ENCODE measurements around the gene IGSF21.
A peak's percentile ranks its signal among the peaks of the same experiment; 100 is the strongest.

The IGSF21 gene

GRCh38 chr1:18233176-18233864 lies 125.7 kb downstream of the IGSF21 start:
- DNase-seq: no peak

- peak; percentile 65 for DNase-seq
Measured at GRCh38 chr1:18234790-18235242, 127.2 kb downstream of the IGSF21 start.

- no peak for DNase-seq
Measured at GRCh38 chr1:18237371-18237770, 129.8 kb downstream of the IGSF21 start.

- no peak for DNase-seq
Measured at GRCh38 chr1:18238190-18238589, 130.6 kb downstream of the IGSF21 start.

- peak; percentile 33 for DNase-seq
Measured at GRCh38 chr1:18239671-18240070, 132.1 kb downstream of the IGSF21 start.

GRCh38 chr1:18240906-18241305 lies 133.3 kb downstream of the IGSF21 start:
- no peak for DNase-seq

GRCh38 chr1:18241891-18242290 lies 134.3 kb downstream of the IGSF21 start:
- no peak for DNase-seq

GRCh38 chr1:18243503-18244175 lies 136.0 kb downstream of the IGSF21 start:
- no peak for DNase-seq

- no peak for DNase-seq
Measured at GRCh38 chr1:18244762-18245161, 137.2 kb downstream of the IGSF21 start.

GRCh38 chr1:18245647-18246046 lies 138.0 kb downstream of the IGSF21 start:
- DNase-seq: no peak

GRCh38 chr1:18246543-18246942 lies 138.9 kb downstream of the IGSF21 start:
- DNase-seq: no peak

GRCh38 chr1:18247151-18247550 lies 139.6 kb downstream of the IGSF21 start:
- DNase-seq: no peak

GRCh38 chr1:18249631-18250030 lies 142.0 kb downstream of the IGSF21 start:
- peak; percentile 95 for DNase-seq

- peak; percentile 96 for DNase-seq
Measured at GRCh38 chr1:18253093-18253492, 145.5 kb downstream of the IGSF21 start.

- DNase-seq: no peak
Measured at GRCh38 chr1:18256282-18257235, 149.0 kb downstream of the IGSF21 start.

- DNase-seq: no peak
Measured at GRCh38 chr1:18257778-18258177, 150.2 kb downstream of the IGSF21 start.

GRCh38 chr1:18261891-18262290 lies 154.3 kb downstream of the IGSF21 start:
- no peak for DNase-seq

- no peak for DNase-seq
Measured at GRCh38 chr1:18262726-18263125, 155.1 kb downstream of the IGSF21 start.

- no peak for DNase-seq
Measured at GRCh38 chr1:18263547-18264120, 156.0 kb downstream of the IGSF21 start.

- no peak for DNase-seq
Measured at GRCh38 chr1:18264450-18265039, 156.9 kb downstream of the IGSF21 start.

GRCh38 chr1:18265641-18266040 lies 158.0 kb downstream of the IGSF21 start:
- no peak for DNase-seq

GRCh38 chr1:18266391-18266790 lies 158.8 kb downstream of the IGSF21 start:
- no peak for DNase-seq

- no peak for DNase-seq
Measured at GRCh38 chr1:18271336-18271735, 163.7 kb downstream of the IGSF21 start.

Measured in NCI-H446 treated with DMSO at 0.1 percent for 48 hours (cell line).